Type B pancreatic cell (in vitro differentiated cells): ENCODE data around the gene SYCE1. TPM values are rescaled to one million over a fixed set of nuclear protein-coding genes. Genes with fewer than 3 reads are reported as not detected.

Experiments used
- DNase-seq: peaks from one replicate; pipeline ENCODE4 v3.0.0; 2021; ENCODE audit warnings: mixed read lengths; ENCODE audit not compliant: unreplicated experiment; ENCODE audit errors: extremely low spot score
- H3K27ac Mint-ChIP-seq: 2 replicates; pipeline ENCODE4 v1.8.0; 2021; ENCODE audit warnings: mild to moderate bottlenecking, mixed read lengths
- H3K27me3 Mint-ChIP-seq: 2 replicates; pipeline ENCODE4 v1.8.0; 2021; ENCODE audit warnings: mixed read lengths
- H3K36me3 Mint-ChIP-seq: 2 replicates; pipeline ENCODE4 v1.8.0; 2021; ENCODE audit warnings: mixed read lengths
- H3K4me1 Mint-ChIP-seq: one replicate; pipeline ENCODE4 v1.8.0; 2021; ENCODE audit warnings: mixed read lengths; ENCODE audit not compliant: unreplicated experiment
- H3K4me3 Mint-ChIP-seq: 2 replicates; pipeline ENCODE4 v1.8.0; 2021; ENCODE audit warnings: mild to moderate bottlenecking, mixed read lengths
- H3K9me3 Mint-ChIP-seq: 2 replicates; pipeline ENCODE4 v1.8.0; 2021; ENCODE audit warnings: mixed read lengths
- total RNA-seq: library from RNA; stranded (reverse); gene quantifications from 2 replicates; pipeline ENCODE4 v1.2.1, GENCODE V29; 2021; ENCODE audit warnings: low replicate concordance
- TF ChIP-seq, protein P1 (sequence below): fragments of 200-600 bp; sonication (generic); conservative IDR thresholded peaks from 2 replicates; pipeline ENCODE4 v1.5.0; 2021; ENCODE audit warnings: antibody characterized with exemption, mild to moderate bottlenecking

The SYCE1 gene
- total RNA-seq, 1 donor from 2014 or later: not detected

DNA sequence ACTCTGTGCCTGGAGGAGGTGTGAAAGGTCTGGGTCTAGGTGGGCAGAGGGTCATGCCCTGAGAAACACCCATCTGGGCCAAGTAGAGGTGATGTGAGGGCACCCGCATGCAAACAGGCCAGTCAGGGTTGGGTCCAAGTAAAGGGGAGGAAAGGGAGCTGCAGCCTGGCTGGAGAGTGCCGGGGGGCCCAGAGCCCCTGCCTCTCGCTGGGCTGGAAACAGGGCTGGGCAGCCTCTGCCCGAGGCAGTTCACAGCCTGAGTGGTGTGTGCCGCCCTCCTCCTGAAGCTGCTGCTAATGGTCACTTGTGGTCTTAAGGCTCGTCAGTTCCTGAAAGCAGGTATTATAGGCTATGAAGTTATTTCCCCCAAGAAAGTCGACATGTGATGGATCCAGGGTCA is 31.0 kb downstream of the SYCE1 start:
- TF ChIP-seq, protein P1, sequence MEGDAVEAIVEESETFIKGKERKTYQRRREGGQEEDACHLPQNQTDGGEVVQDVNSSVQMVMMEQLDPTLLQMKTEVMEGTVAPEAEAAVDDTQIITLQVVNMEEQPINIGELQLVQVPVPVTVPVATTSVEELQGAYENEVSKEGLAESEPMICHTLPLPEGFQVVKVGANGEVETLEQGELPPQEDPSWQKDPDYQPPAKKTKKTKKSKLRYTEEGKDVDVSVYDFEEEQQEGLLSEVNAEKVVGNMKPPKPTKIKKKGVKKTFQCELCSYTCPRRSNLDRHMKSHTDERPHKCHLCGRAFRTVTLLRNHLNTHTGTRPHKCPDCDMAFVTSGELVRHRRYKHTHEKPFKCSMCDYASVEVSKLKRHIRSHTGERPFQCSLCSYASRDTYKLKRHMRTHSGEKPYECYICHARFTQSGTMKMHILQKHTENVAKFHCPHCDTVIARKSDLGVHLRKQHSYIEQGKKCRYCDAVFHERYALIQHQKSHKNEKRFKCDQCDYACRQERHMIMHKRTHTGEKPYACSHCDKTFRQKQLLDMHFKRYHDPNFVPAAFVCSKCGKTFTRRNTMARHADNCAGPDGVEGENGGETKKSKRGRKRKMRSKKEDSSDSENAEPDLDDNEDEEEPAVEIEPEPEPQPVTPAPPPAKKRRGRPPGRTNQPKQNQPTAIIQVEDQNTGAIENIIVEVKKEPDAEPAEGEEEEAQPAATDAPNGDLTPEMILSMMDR: no peak
- no peak overlapping the region for H3K27ac Mint-ChIP-seq
- H3K4me3 Mint-ChIP-seq: no peak overlapping the region
- DNase-seq: no peak
- no peaks in the 10 kb centered on the region for H3K4me1 Mint-ChIP-seq
- peaks cover under 1% of the 10 kb centered on the region for H3K9me3 Mint-ChIP-seq
- no peaks in the 10 kb centered on the region for H3K27me3 Mint-ChIP-seq
- no peaks in the 10 kb centered on the region for H3K36me3 Mint-ChIP-seq

DNA sequence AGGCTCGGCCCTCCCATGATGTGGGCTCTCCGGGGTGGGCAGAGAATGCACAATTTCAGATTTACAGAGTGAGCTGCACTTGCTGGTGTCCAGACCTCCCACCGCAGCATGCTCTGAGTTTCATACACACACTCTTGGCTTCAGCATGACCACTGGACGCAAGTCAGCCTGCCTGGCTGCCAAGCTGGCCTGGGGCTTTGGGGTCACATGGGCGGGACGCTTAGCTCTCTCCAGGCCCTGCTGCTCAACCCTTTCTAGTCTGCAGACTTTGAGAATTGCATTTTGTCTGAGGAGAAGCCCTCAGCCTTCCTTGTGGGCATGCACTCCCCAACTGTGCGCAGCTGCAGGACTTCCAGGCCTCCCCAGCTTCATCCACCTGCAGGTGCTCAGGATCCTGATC is 32.5 kb downstream of the SYCE1 start:
- Mint-ChIP-seq H3K27ac (no peak overlapping the region), H3K27me3 (no peaks in the 10 kb centered on the region), H3K4me3 (no peak overlapping the region), H3K9me3 (no peaks in the 10 kb centered on the region), H3K36me3 (no peaks in the 10 kb centered on the region), H3K4me1 (no peaks in the 10 kb centered on the region)
- TF ChIP-seq, protein P1: no peak
- DNase-seq: no peak

DNA sequence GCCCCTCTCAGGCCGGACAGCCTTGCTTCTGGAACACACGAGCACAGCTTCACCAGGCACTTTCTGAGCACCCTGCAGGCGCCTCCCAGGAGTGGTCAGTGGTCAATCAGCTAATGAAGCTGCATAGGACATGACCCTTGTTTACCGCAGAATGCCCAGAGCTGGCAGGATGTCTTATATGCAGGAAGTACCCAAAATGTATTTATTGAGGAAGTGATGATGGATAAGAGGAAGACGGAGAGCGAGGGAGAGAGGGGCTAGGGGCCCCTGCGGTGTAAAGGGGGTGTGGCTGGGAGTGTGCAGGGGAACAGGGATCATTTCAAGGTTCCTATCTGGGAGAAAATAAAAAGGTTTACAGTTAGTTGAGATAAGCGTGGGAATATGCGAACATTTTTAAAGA is 34.9 kb downstream of the SYCE1 start:
- H3K27me3 Mint-ChIP-seq: no peaks in the 10 kb centered on the region
- no peaks in the 10 kb centered on the region for H3K36me3 Mint-ChIP-seq
- H3K9me3 Mint-ChIP-seq: no peaks in the 10 kb centered on the region
- no peak overlapping the region for H3K4me3 Mint-ChIP-seq
- no peak for DNase-seq
- TF ChIP-seq, protein P1: no peak
- H3K27ac Mint-ChIP-seq: no peak overlapping the region
- H3K4me1 Mint-ChIP-seq: no peaks in the 10 kb centered on the region

DNA sequence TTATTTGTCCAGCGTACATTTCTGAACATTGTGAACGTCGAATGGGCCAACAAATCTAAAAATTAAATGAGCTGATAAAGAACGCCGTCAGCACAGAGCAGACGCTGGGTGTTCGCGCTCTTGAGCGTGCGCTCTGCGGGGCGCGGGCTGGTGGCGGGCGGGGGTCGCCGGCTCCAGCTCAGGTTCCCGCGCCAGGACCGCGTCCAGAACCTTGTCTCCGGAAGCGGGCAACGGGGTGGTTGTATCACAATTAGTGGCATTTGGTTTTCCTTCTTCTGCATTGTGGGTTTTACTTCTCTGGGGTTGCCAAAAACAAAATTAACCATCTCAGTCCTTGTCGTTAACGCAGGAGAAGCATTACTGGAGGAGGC is 35.8 kb downstream of the SYCE1 start:
- no peak overlapping the region for H3K4me3 Mint-ChIP-seq
- no peaks in the 10 kb centered on the region for H3K4me1 Mint-ChIP-seq
- no peak for DNase-seq
- TF ChIP-seq, protein P1: no peak
- no peaks in the 10 kb centered on the region for H3K27me3 Mint-ChIP-seq
- H3K36me3 Mint-ChIP-seq: no peaks in the 10 kb centered on the region
- no peak overlapping the region for H3K27ac Mint-ChIP-seq
- H3K9me3 Mint-ChIP-seq: no peaks in the 10 kb centered on the region

DNA sequence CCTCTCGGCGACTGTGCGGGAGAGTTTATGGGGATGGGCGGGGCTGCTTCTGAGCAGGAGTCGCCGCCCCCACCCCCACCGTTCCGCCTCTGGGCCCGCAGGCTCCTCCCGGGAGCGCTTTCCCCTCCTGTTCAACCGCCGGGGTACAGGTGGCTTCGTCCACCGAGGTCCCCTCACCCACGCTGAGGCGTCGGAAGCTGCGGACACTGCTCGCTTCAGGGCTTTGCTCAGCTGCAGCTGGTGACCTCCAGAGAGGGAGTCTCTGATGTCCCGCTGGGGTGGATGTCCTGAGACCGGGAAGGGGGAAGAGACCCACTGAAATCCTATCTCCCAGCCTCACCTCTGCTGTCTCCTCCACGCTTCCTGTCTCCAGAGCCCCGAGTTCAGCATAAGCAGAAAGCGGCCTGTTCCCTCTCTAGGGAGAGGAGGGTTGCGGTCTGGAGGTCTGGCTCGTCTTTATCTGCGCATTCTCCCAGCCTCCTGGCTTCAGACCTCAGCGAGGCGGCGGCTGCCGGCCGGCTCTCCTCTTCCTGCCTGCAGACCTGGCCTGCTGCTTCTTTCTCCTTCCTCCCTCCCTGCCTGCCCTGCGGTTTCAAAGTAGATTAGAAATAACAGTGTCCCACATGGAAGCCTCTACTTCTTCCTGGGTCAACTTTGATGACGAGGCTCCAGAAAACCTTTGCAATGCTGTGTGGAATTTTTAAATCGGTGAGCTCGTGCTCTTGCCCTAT is 36.4 kb downstream of the SYCE1 start:
- H3K4me1 Mint-ChIP-seq: no peaks in the 10 kb centered on the region
- no peaks in the 10 kb centered on the region for H3K36me3 Mint-ChIP-seq
- H3K27me3 Mint-ChIP-seq: no peaks in the 10 kb centered on the region
- no peak overlapping the region for H3K4me3 Mint-ChIP-seq
- no peak overlapping the region for H3K27ac Mint-ChIP-seq
- DNase-seq: no peak
- no peaks in the 10 kb centered on the region for H3K9me3 Mint-ChIP-seq
- TF ChIP-seq, protein P1: no peak
